Vagina (tissue), 2 donors: Measurements from ENCODE around the gene C16orf74.

ENCODE experiments used
- POLR2A ChIP-seq, 2 donors: fragments of 450-650 bp; IDR thresholded peaks; one replicate each; pipeline ENCODE4 v1.6.1; 2017; ENCODE audit warnings: antibody characterized with exemption in 2 of 2, mild to moderate bottlenecking in 2 of 2, moderate library complexity in 2 of 2
- POLR2AphosphoS5 ChIP-seq, 2 donors: sonication (generic); formaldehyde crosslinking; IDR thresholded peaks; one replicate each; pipeline ENCODE4 v1.9.0; 2017; ENCODE audit warnings: antibody characterized with exemption in 2 of 2, mild to moderate bottlenecking in 2 of 2, low read depth in 1 of 2; ENCODE audit not compliant: insufficient read depth in 1 of 2
- TF ChIP-seq, protein P1 (sequence below), 3 experiments: fragments of 450-650 bp in 2 of 3; fragments of 200-600 bp in 1 of 3; sonication (generic) in 1 of 3; IDR thresholded peaks; one replicate each; pipeline ENCODE4 v1.5.1; 2017 to 2019; ENCODE audit warnings: antibody characterized with exemption in 3 of 3, mild to moderate bottlenecking in 2 of 3, moderate library complexity in 2 of 3

- TF ChIP-seq POLR2AphosphoS5 (IDR thresholded peaks at IDR 0.05; ENCODE audit: insufficient read depth in 1 of 2, low read depth in 1 of 2) = no peak
- TF ChIP-seq, protein P1, sequence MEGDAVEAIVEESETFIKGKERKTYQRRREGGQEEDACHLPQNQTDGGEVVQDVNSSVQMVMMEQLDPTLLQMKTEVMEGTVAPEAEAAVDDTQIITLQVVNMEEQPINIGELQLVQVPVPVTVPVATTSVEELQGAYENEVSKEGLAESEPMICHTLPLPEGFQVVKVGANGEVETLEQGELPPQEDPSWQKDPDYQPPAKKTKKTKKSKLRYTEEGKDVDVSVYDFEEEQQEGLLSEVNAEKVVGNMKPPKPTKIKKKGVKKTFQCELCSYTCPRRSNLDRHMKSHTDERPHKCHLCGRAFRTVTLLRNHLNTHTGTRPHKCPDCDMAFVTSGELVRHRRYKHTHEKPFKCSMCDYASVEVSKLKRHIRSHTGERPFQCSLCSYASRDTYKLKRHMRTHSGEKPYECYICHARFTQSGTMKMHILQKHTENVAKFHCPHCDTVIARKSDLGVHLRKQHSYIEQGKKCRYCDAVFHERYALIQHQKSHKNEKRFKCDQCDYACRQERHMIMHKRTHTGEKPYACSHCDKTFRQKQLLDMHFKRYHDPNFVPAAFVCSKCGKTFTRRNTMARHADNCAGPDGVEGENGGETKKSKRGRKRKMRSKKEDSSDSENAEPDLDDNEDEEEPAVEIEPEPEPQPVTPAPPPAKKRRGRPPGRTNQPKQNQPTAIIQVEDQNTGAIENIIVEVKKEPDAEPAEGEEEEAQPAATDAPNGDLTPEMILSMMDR (IDR thresholded peaks at IDR 0.05) = no peak
- TF ChIP-seq POLR2A (IDR thresholded peaks at IDR 0.05) = no peak
Measured at GRCh38 chr16:85774811-85775210, 23.9 kb upstream of the C16orf74 start.
